Raji (cell line): ENCODE measurements around the gene HAUS3.

Source experiments
- POLR2A ChIP-seq: IDR thresholded peaks from 2 replicates; pipeline ENCODE4 v1.6.1; 2011; ENCODE audit warnings: low read depth, low read length, control low read depth; ENCODE audit not compliant: insufficient read depth

HAUS3 gene

GRCh38 chr4:2241003-2241402 lies 918 bp downstream of the HAUS3 start:
- TF ChIP-seq POLR2A = no peak

- TF ChIP-seq POLR2A = no peak
Observed at GRCh38 chr4:2236944-2237666, 4.8 kb downstream of the HAUS3 start.

DNA sequence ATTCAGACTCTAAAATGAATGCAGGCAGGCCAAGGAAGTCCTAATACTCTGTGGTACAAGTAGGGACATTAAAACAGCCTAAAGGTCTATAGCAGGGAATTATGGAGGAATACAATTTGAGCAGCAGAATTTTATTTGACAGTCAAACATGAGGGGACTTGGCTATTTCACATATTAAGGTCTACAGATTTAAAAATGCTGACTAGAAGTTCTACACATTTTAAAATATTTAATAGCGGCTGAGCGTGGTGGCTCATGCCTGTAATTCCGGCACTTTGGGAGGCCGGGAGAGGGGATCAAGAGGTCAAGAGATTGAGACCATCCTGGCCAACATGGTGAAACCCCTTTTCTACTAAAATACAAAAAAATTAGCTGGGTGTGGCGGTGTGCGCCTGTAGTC lies 10.8 kb downstream of the HAUS3 start:
- TF ChIP-seq POLR2A = no peak

GRCh38 chr4:2226261-2226660 lies 15.7 kb downstream of the HAUS3 start:
- TF ChIP-seq POLR2A = no peak

DNA sequence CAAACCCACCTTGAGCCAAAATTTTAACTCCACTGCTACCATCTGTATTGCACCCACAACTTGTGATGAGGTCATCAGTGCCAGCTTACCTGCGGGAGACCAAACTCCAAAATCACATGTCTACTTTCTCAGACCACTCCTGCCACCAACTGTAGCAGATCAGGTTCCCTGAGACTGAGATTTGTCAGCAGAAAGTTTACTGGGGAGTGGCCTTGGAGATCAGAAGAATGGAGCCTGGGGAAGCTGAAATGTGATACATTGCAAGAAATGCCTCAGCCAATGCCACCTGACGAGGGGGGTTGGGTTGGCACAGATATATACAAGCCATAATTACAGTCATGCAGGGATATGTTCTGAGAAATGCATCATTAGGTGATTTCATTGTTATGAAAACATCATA lies 19.1 kb downstream of the HAUS3 start:
- TF ChIP-seq POLR2A = no peak

DNA sequence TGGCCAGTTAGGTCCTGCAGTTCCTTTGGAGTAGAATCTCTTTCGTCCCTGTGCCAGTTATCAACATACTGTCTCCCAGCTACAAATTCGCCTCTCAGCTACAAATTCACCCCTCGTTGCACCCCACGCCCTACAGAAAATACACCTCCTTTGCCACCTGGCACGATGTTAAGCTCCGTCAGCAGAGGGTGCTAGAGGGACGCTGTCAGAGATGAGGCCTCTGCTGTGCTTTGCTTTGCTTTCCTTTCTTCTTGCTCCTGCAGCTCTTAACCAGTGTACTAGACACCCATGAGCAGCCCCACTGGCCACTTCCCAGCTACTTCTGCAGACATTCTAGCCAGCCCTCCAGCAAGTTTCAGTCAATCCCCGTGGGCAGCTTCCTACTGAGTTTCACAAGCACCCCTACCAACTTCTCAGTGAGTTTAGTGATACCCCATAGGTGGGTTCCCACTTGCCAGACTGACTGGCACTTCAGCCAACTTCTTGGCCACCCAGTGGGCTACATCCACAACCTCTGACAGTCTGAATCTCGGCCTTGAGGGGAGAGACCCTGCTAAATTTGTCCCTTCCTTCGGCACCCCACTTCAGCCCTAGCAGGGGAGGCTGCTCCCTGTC lies 21.8 kb downstream of the HAUS3 start:
- TF ChIP-seq POLR2A = no peak

DNA sequence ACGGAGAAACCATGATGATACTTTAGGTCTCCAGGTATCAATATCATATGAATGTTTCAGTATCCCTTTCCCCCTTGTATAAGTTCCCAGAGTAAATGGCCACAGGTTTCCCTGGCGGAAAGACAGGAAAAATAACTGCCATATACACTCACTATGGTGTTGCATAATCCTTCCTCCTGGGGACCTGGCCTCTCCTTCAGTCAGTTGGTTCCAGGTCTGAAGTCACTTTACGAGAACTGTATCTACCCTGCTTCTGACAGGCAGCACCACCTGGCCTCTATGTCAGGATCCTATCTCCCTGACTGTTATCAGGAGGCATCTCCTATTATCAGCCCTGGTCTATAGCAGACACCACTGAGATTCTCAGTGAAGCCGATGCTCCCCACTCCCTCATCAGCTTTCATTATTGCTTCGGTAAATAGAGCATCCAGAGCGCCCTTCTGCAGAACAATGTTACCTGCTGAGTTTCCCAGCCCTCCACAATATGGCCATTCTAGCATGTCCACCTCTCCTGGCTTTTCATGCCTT lies 22.6 kb downstream of the HAUS3 start:
- no peak for TF ChIP-seq POLR2A

DNA sequence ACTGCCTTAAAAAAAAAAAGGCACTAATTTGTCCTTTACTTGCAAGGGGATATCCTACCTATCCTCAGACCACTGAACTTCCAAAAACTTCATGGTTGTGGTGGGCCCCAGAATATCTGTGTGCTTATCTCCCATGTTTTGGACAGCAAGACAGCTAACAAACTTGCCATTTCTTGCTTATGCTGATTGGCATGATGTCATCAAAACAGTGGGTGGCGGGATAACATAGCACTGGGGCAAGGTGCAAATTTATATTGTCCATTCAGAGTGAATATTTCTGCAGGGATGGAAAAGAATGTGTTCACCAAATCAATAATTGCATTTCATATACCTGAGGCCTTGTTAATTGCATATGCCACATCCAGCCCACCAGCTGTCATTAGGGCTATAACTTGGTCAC lies 23.5 kb downstream of the HAUS3 start:
- no peak for TF ChIP-seq POLR2A

- TF ChIP-seq POLR2A = no peak
Observed at GRCh38 chr4:2217726-2218125, 24.2 kb downstream of the HAUS3 start.

DNA sequence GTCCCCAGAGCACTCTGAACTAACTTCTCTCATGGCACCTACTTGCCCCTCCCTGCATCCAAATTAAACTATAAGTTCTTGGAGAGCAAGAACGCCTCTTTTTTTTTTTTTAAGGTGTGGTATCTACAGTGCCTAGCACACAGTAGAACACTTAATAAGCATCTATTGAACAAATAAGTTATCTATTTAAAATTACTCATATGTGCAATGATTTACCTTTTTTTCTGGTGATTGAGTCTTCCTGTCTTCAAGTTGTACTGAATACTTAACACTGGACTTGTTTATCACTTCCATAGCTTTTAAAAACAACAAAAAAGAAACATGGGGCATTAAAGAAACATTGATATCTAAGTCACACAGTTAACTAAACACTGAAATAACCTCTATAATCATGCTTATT lies 29.1 kb downstream of the HAUS3 start:
- TF ChIP-seq POLR2A = no peak

DNA sequence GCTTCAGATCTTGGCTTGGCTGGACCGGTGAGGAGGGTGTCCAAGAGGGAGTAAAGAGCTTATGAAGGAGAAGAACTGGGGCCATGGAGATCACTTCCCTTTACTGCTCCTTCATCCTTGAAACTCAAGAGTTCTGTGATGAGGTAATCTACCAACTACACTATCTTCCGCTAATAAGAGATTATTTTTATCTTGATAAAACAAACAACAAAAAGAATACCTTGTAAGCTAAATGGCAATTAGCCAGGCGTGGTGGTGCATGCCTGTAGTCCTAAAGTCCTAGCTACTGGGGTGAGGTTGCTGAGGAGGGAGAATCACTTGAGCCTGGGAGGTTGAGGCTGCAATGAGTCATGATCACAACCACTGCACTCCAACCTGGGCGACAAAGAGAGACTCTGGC lies 47.4 kb downstream of the HAUS3 start:
- TF ChIP-seq POLR2A = no peak

- TF ChIP-seq POLR2A = no peak
Observed at GRCh38 chr4:2193326-2193725, 48.6 kb downstream of the HAUS3 start.

DNA sequence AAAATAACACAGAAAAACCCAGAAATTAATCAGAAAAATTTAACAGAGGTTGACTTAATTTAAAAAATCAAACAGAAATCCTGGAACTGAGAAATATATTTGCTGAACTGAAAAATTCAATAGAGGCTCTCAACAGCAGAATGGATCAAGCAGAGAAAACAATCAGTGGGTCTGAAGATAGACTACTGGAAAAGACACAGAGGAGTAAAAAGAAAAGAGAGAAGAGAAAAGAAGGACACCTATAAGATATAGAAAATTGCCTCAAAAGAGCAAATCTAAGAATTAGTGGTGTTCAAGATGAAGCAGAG lies 55.1 kb downstream of the HAUS3 start:
- no peak for TF ChIP-seq POLR2A

- no peak for TF ChIP-seq POLR2A
Observed at GRCh38 chr4:2186133-2186864, 55.6 kb downstream of the HAUS3 start.

DNA sequence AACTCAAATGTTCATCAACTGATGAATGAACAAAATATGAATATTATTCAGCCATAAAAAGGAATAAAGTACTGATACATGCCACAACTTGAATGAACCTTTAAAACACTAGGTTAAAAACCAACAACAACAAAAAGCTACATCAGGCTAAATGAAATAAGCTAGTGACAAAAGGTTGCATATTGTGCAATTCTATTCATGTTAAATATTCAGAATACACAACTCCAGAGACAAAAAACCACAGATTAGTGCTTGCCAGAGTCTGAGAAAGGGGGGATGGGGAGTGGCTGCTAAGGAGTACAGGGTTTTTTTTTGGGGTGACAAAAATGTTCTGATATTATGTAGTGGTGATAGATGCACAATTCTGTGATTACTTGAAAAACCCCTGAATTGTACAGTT lies 58.5 kb downstream of the HAUS3 start:
- no peak for TF ChIP-seq POLR2A

DNA sequence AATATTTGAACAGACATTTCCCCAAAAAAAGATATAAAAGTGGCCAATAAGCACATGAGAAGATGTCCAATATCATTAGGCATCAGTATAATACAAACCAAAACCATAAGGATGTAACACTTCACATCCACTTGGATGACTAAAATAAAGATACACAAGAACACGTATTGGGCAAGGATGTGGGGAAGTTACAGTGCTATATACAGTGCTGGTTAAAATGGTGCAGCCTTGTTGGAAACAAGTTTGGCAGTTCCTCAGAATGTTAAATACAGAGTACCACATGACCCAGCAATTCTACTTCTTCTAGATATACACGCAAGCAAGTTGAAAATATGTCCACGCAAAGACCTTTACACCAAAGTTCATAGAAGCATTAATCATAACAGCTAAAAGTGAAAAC lies 58.9 kb downstream of the HAUS3 start:
- no peak for TF ChIP-seq POLR2A
